OCI-LY3 (cell line): ENCODE results near the gene SLC28A3.

Source experiments
- EZH2phosphoT487 ChIP-seq: fragments of 200-600 bp; shearing (Covaris generic); IDR thresholded peaks from 2 replicates; pipeline ENCODE4 v1.6.1; 2018; ENCODE audit warnings: antibody characterized with exemption, mixed run types, low read depth
- TF ChIP-seq, protein P1 (sequence below): fragments of 200-600, 300-600 bp; sonication (generic); IDR thresholded peaks from 2 replicates; pipeline ENCODE4 v1.5.1; 2014; ENCODE audit warnings: antibody characterized with exemption, low read length, low read depth

DNA sequence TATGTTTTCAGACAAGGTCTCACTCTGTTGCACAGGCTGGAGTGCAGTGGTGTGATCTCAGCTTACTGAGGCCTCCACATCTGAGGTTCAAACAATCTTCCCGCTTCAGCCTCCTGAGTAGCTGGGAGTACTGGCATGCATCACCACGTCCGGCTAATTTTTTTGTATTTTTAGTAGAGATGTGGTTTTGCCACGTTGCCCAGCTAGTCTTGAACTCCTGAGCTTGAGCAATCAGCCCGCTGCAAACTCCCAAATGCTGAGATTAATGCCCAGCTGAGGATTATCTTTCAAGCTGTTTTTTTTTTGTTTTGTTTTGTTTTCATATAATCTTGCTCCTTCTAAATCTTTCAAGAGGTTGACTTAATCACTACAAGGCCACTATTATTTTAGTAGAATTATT, 47.3 kb upstream of the SLC28A3 start:
- TF ChIP-seq, protein P1, sequence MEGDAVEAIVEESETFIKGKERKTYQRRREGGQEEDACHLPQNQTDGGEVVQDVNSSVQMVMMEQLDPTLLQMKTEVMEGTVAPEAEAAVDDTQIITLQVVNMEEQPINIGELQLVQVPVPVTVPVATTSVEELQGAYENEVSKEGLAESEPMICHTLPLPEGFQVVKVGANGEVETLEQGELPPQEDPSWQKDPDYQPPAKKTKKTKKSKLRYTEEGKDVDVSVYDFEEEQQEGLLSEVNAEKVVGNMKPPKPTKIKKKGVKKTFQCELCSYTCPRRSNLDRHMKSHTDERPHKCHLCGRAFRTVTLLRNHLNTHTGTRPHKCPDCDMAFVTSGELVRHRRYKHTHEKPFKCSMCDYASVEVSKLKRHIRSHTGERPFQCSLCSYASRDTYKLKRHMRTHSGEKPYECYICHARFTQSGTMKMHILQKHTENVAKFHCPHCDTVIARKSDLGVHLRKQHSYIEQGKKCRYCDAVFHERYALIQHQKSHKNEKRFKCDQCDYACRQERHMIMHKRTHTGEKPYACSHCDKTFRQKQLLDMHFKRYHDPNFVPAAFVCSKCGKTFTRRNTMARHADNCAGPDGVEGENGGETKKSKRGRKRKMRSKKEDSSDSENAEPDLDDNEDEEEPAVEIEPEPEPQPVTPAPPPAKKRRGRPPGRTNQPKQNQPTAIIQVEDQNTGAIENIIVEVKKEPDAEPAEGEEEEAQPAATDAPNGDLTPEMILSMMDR, result no peak
- TF ChIP-seq EZH2phosphoT487, result no peak
